ENCODE results near the gene MAPK12. TPM values are rescaled to one million over a fixed set of nuclear protein-coding genes. Genes with fewer than 3 reads are reported as not detected.

Gene MAPK12
- total RNA-seq, 4 donors from 2014 or later: 3.1 to 5.1 (median 3.7) TPM

GRCh38 chr22:50247748-50248147 is 13.7 kb downstream of the MAPK12 start:
- intact Hi-C loops (cut with DNase I): loop anchor here (10.0 kb wide), 1 partner anchor 257 kb away; the partner anchor contains the start of genes LMF2 and NCAPH2
- 66 to 74% methylated on average over 9 to 11 of the region's 16 CpGs for WGBS, 2 donors
- no peak for TF ChIP-seq POLR2A (IDR thresholded peaks at IDR 0.05)
- no peak for TF ChIP-seq CTCF (IDR thresholded peaks at IDR 0.05)
- no peaks in the 10 kb centered on the region for H3K9me3 ChIP-seq
- no peak for DNase-seq
- H3K27ac ChIP-seq: no peak overlapping the region
- no peak overlapping the region for H3K4me3 ChIP-seq (replicated peaks in 1 of 3)
- no peaks in the 10 kb centered on the region for H3K27me3 ChIP-seq
- peaks cover 29 to 39% of the 10 kb centered on the region in 2 donors for H3K4me1 ChIP-seq
- H3K36me3 ChIP-seq: peaks cover 0 to 4% of the 10 kb centered on the region in 2 donors

GRCh38 chr22:50246242-50247175 is 15.0 kb downstream of the MAPK12 start:
- peaks cover 39 to 48% of the 10 kb centered on the region in 2 donors for H3K4me1 ChIP-seq
- H3K27me3 ChIP-seq: no peaks in the 10 kb centered on the region
- no peak for TF ChIP-seq POLR2A (IDR thresholded peaks at IDR 0.05)
- no peak for TF ChIP-seq CTCF (IDR thresholded peaks at IDR 0.05)
- H3K9me3 ChIP-seq: no peaks in the 10 kb centered on the region
- intact Hi-C loops (cut with DNase I): loop anchor here (10.0 kb wide), 1 partner anchor 258 kb away; the partner anchor contains the start of genes LMF2 and NCAPH2
- peaks cover 0 to 4% of the 10 kb centered on the region in 2 donors for H3K36me3 ChIP-seq
- no peak overlapping the region for H3K27ac ChIP-seq
- no peak overlapping the region for H3K4me3 ChIP-seq (replicated peaks in 1 of 3)
- no peak for DNase-seq
- WGBS, 2 donors: 90 to 92% methylated on average over 15 to 19 of the region's 20 CpGs

- WGBS, 2 donors: 21 to 54% methylated on average over 8 to 28 of the region's 53 CpGs
- intact Hi-C loops (cut with DNase I): loop anchor here (10.0 kb wide), 1 partner anchor 259 kb away; the partner anchor contains the start of genes LMF2 and NCAPH2
- peak overlapping the region; percentile 77 to 100 (median 86) for H3K4me3 ChIP-seq (replicated peaks in 1 of 3)
- peak overlapping the region; percentile 46 to 83 (median 68) for H3K27ac ChIP-seq
- TF ChIP-seq CTCF (IDR thresholded peaks at IDR 0.05): no peak
- no peak for TF ChIP-seq POLR2A (IDR thresholded peaks at IDR 0.05)
- H3K36me3 ChIP-seq: peaks cover 0 to 4% of the 10 kb centered on the region in 2 donors
- peak in 1 of 2 donors; percentile 12 for DNase-seq
- H3K4me1 ChIP-seq: peaks cover 40 to 51% of the 10 kb centered on the region in 2 donors
- no peaks in the 10 kb centered on the region for H3K9me3 ChIP-seq
- H3K27me3 ChIP-seq: no peaks in the 10 kb centered on the region
These were observed 16.0 kb downstream of the MAPK12 start for GRCh38 chr22:50245214-50246072.

GRCh38 chr22:50244420-50245213 is 16.9 kb downstream of the MAPK12 start, which contains the start of gene TUBGCP6:
Gene TUBGCP6 (minus strand): TSS chr22:50245023. CDS start chr22:50244459, 564 bp downstream.
- TF ChIP-seq POLR2A (IDR thresholded peaks at IDR 0.05): peak in 1 of 2 donors; percentile 80
- peak in 4 of 6 experiments; percentile 7 to 27 (median 22) for TF ChIP-seq CTCF (IDR thresholded peaks at IDR 0.05)
- intact Hi-C loops (cut with DNase I): loop anchor here (10.0 kb wide), 1 partner anchor 260 kb away; the partner anchor contains the start of genes LMF2 and NCAPH2

More at GRCh38 chr22:50244420-50245213, 16.9 kb downstream of the MAPK12 start, which contains the start of gene TUBGCP6:
- 0% methylated on average over 19 to 58 of the region's 76 CpGs for WGBS, 2 donors
- peak; percentile 95 to 96 for DNase-seq
- peak within 1 kb of the TSS; percentile 77 to 100 (median 86) for H3K4me3 ChIP-seq (replicated peaks in 1 of 3)
- H3K9me3 ChIP-seq: no peaks in the 10 kb centered on the region
- peaks cover 4% of the 10 kb centered on the region in 2 donors for H3K36me3 ChIP-seq
- H3K27me3 ChIP-seq: no peaks in the 10 kb centered on the region
- peaks cover 34 to 42% of the 10 kb centered on the region in 2 donors for H3K4me1 ChIP-seq
- peak within 1 kb of the TSS; percentile 46 to 83 (median 68) for H3K27ac ChIP-seq

All from thyroid gland (tissue), 4 donors.